ENCODE measurements around the gene LAG3.

Gene LAG3

GRCh38 chr12:6765048-6765633 lies 7.2 kb upstream of the LAG3 start:
- Histone ChIP-seq H3K4me3 (ENCODE audit: insufficient read depth in 1 of 2, low read depth in 1 of 2, low read length in 2 of 2) (peak overlapping the region in 1 of 2 experiments; percentile 76), H4K8ac (ENCODE audit: low read length) (peak overlapping the region; percentile 29), H4K91ac (ENCODE audit: low read length) (peak overlapping the region; percentile 62), H3K79me1 (replicated peaks; ENCODE audit: low read length, poor library complexity, severe bottlenecking) (peaks cover 6% of the 10 kb centered on the region), H2BK5ac (ENCODE audit: low read depth, low read length, poor library complexity, severe bottlenecking) (peak overlapping the region; percentile 53), H3K27me3 (ENCODE audit: control insufficient read depth in 1 of 2, insufficient read depth in 1 of 2, low read length in 2 of 2) (no peaks in the 10 kb centered on the region), H3K9me3 (ENCODE audit: control insufficient read depth, low read length) (no peaks in the 10 kb centered on the region), H2AFZ (ENCODE audit: low read depth, low read length) (no peak overlapping the region), H3K36me3 (ENCODE audit: control insufficient read depth in 1 of 2, insufficient read depth in 2 of 2, low read depth in 1 of 2, low read length in 2 of 2) (peaks cover 5 to 9% of the 10 kb centered on the region in 2 experiments), H2AK5ac (ENCODE audit: low read length, severe bottlenecking) (peak overlapping the region; percentile 99), H2BK12ac (ENCODE audit: low read length in 2 of 2) (peak overlapping the region; percentile 65 to 93), H3K4me2 (ENCODE audit: low read length, poor library complexity, severe bottlenecking) (peak overlapping the region; percentile 51), H3K18ac (ENCODE audit: low read depth in 1 of 2, low read length in 2 of 2) (peak overlapping the region; percentile 45 to 94), H3K27ac (ENCODE audit: low read length, poor library complexity, severe bottlenecking) (peak overlapping the region; percentile 92), H3K23ac (ENCODE audit: low read length in 2 of 2) (no peak overlapping the region), H3K4ac (ENCODE audit: low read depth in 1 of 2, low read length in 2 of 2) (peak overlapping the region; percentile 19 to 91), H3K9ac (ENCODE audit: low read length) (peak overlapping the region; percentile 72), H3K14ac (ENCODE audit: low read length in 2 of 2) (no peak overlapping the region), H3K4me1 (ENCODE audit: control insufficient read depth, insufficient read depth, low read depth, low read length) (peaks cover 32% of the 10 kb centered on the region), H2BK15ac (ENCODE audit: low read depth, poor library complexity, severe bottlenecking) (no peak overlapping the region), H2BK120ac (ENCODE audit: low read depth, low read length) (peak overlapping the region; percentile 67)
- 13% methylated on average over 6 of the region's 7 CpGs for WGBS
- DNase-seq = peak; percentile 38

GRCh38 chr12:6765634-6766581 lies 6.4 kb upstream of the LAG3 start, which contains the start of gene PTMS:
Gene PTMS, plus strand, starts transcription at chr12:6766363. Its CDS starts 343 bp downstream, at chr12:6766706.
- Histone ChIP-seq H3K14ac (ENCODE audit: low read length in 2 of 2) (peak within 1 kb of the TSS in 1 of 2 experiments; percentile 48), H3K27ac (ENCODE audit: low read length, poor library complexity, severe bottlenecking) (peak within 1 kb of the TSS; percentile 92)

DNA sequence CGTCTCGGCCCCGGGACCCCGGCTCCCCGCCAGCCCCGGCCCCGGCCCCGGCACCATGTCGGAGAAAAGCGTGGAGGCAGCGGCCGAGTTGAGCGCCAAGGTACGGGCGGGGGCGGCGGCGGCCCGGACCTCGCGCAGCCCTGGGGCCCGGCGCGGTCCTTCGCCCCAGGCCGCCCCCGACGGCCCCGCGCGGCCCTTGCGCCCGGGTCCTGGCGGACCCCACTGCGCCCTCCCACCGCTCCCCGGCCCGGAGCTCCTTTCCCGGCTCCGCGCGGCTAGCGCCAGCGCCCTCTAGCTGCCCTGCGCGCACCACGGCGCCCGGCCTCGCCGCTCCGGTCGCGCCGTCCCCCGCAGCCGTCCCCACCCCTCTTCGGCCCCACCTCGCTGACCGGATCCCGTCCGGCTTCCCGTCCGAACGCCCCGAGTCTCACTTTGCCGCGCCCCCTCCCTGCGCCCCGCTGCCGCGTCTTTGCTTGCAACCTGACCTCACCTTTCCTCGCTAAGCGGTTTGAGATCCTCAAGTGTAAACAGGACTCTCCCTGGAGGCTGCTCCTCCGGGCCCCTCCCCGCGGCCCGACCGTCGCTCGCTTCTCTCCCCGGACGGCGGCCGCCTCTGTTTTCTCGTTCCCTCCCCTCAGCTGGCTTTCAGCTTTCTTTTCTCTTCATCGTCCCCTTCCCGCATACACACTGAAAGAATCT lies 5.5 kb upstream of the LAG3 start:
- peak overlapping the region; percentile 51 to 84 for H3K4ac ChIP-seq (ENCODE audit: low read depth in 1 of 2, low read length in 2 of 2)
- peak overlapping the region; percentile 88 to 90 for H3K18ac ChIP-seq (ENCODE audit: low read depth in 1 of 2, low read length in 2 of 2)
- peak overlapping the region in 1 of 2 experiments; percentile 48 for H3K14ac ChIP-seq (ENCODE audit: low read length in 2 of 2)
- H3K79me1 ChIP-seq (replicated peaks; ENCODE audit: low read length, poor library complexity, severe bottlenecking) = peaks cover 6% of the 10 kb centered on the region
- H2BK12ac ChIP-seq (ENCODE audit: low read length in 2 of 2) = peak overlapping the region in 1 of 2 experiments; percentile 77
- H3K4me2 ChIP-seq (ENCODE audit: low read length, poor library complexity, severe bottlenecking) = peak overlapping the region; percentile 44
- no peaks in the 10 kb centered on the region for H3K27me3 ChIP-seq (ENCODE audit: control insufficient read depth in 1 of 2, insufficient read depth in 1 of 2, low read length in 2 of 2)
- H3K9me3 ChIP-seq (ENCODE audit: control insufficient read depth, low read length) = no peaks in the 10 kb centered on the region
- peaks cover 36% of the 10 kb centered on the region for H3K4me1 ChIP-seq (ENCODE audit: control insufficient read depth, insufficient read depth, low read depth, low read length)
- peak overlapping the region; percentile 82 to 84 for H3K4me3 ChIP-seq (ENCODE audit: insufficient read depth in 1 of 2, low read depth in 1 of 2, low read length in 2 of 2)
- 1% methylated on average over 65 of the region's 88 CpGs for WGBS
- peak overlapping the region; percentile 54 for H3K27ac ChIP-seq (ENCODE audit: low read length, poor library complexity, severe bottlenecking)
- peak overlapping the region in 1 of 2 experiments; percentile 49 for H3K23ac ChIP-seq (ENCODE audit: low read length in 2 of 2)
- H3K9ac ChIP-seq (ENCODE audit: low read length) = peak overlapping the region; percentile 89
- H2AFZ ChIP-seq (ENCODE audit: low read depth, low read length) = no peak overlapping the region
- peak overlapping the region; percentile 36 for H4K91ac ChIP-seq (ENCODE audit: low read length)
- no peak overlapping the region for H2AK5ac ChIP-seq (ENCODE audit: low read length, severe bottlenecking)
- peak overlapping the region; percentile 54 for H2BK15ac ChIP-seq (ENCODE audit: low read depth, poor library complexity, severe bottlenecking)
- peak overlapping the region; percentile 78 for H2BK120ac ChIP-seq (ENCODE audit: low read depth, low read length)
- no peak overlapping the region for H2BK5ac ChIP-seq (ENCODE audit: low read depth, low read length, poor library complexity, severe bottlenecking)
- DNase-seq = peak; percentile 71
- peak overlapping the region; percentile 81 for H4K8ac ChIP-seq (ENCODE audit: low read length)
- H3K36me3 ChIP-seq (ENCODE audit: control insufficient read depth in 1 of 2, insufficient read depth in 2 of 2, low read depth in 1 of 2, low read length in 2 of 2) = peaks cover 18 to 25% of the 10 kb centered on the region in 2 experiments

More at GRCh38 chr12:6765634-6766581, 6.4 kb upstream of the LAG3 start, which contains the start of gene PTMS:
- Histone ChIP-seq H2BK15ac (ENCODE audit: low read depth, poor library complexity, severe bottlenecking) (peak within 1 kb of the TSS; percentile 54), H3K4me1 (ENCODE audit: control insufficient read depth, insufficient read depth, low read depth, low read length) (peaks cover 32% of the 10 kb centered on the region), H3K79me1 (replicated peaks; ENCODE audit: low read length, poor library complexity, severe bottlenecking) (peaks cover 6% of the 10 kb centered on the region), H4K8ac (ENCODE audit: low read length) (peak within 1 kb of the TSS; percentile 81), H3K4ac (ENCODE audit: low read depth in 1 of 2, low read length in 2 of 2) (peak within 1 kb of the TSS; percentile 51 to 91), H3K36me3 (ENCODE audit: control insufficient read depth in 1 of 2, insufficient read depth in 2 of 2, low read depth in 1 of 2, low read length in 2 of 2) (peaks cover 11 to 17% of the 10 kb centered on the region in 2 experiments), H3K9me3 (ENCODE audit: control insufficient read depth, low read length) (no peaks in the 10 kb centered on the region), H3K9ac (ENCODE audit: low read length) (peak within 1 kb of the TSS; percentile 89), H3K4me2 (ENCODE audit: low read length, poor library complexity, severe bottlenecking) (peak within 1 kb of the TSS; percentile 51), H3K27me3 (ENCODE audit: control insufficient read depth in 1 of 2, insufficient read depth in 1 of 2, low read length in 2 of 2) (no peaks in the 10 kb centered on the region), H4K91ac (ENCODE audit: low read length) (peak within 1 kb of the TSS; percentile 62), H3K4me3 (ENCODE audit: insufficient read depth in 1 of 2, low read depth in 1 of 2, low read length in 2 of 2) (peak within 1 kb of the TSS; percentile 82 to 84), H2BK120ac (ENCODE audit: low read depth, low read length) (peak within 1 kb of the TSS; percentile 78), H2AFZ (ENCODE audit: low read depth, low read length) (no peak within 1 kb of the TSS), H3K23ac (ENCODE audit: low read length in 2 of 2) (peak within 1 kb of the TSS in 1 of 2 experiments; percentile 99), H2BK5ac (ENCODE audit: low read depth, low read length, poor library complexity, severe bottlenecking) (peak within 1 kb of the TSS; percentile 76), H3K18ac (ENCODE audit: low read depth in 1 of 2, low read length in 2 of 2) (peak within 1 kb of the TSS; percentile 90 to 94), H2AK5ac (ENCODE audit: low read length, severe bottlenecking) (peak within 1 kb of the TSS; percentile 99), H2BK12ac (ENCODE audit: low read length in 2 of 2) (peak within 1 kb of the TSS; percentile 65 to 100)
- WGBS = 4% methylated on average over 15 of the region's 63 CpGs
- DNase-seq = peak; percentile 89
